ENCODE measurements around the gene LHX4.

Gene LHX4

DNA sequence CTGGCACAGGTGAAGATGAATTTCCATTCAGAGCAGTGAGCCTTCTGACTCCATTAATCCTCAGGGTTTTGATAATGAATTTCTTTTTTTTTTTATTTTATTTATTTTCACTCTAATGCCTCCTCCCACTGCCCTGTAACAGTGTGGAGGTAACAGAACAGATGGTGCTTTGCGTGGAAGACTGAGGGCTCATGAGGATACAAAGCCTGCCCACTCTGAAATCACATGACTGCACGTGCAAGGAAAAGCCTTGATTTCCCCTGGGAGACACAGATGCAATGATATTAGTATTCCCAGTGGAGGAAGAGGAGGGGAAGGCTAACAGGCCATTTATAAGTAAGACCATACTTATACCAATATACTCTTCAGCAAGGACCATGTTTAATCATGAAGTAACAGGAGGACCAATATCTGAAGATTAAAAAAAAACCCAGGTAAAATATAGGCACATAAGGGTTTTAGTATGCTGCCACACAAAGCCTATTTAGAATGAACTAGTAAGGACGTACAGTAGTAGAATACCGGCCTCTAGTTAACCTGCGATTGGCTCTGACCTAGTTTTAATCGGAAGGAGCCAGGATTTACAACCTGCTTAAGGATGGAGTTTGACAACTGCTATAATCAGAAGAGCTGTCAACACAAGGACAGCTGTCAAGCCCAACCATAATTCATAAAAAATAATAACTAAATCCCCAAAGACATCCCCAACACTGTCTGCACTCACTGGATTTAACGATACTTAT, 69.6 kb downstream of the LHX4 start:
- no peak for DNase-seq (ENCODE audit: low read depth, low spot score)

DNA sequence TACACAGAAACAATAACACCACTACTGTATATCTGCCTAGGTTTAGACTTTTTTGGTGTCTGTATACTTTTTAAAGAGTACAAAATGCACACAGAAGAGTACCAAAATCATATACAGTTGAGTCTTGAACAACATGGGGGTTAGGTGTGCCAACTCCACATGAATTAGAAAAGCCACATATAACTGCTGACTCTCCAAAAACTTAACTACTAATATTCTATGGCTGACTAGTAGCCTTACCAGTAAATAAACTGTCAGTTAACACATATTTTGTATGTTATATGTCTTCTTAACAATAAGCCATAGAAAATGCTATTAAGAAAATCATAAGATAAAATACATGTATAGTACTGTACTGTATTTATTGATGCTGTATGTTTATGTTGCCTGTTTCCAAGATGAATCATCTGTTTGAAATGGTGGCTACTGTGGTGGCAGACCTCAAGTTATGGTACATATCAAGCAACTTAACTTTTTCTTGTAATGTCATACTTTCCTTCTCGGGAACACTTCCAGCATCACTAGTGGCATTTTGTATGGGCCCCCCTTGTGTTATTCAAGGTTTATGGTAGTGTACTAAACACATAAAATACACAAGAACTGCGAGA, 71.2 kb downstream of the LHX4 start:
- no peak for DNase-seq (ENCODE audit: low read depth, low spot score)

GRCh38 chr1:180309338-180309737, 79.3 kb downstream of the LHX4 start:
- DNase-seq (ENCODE audit: low read depth, low spot score), result no peak

DNA sequence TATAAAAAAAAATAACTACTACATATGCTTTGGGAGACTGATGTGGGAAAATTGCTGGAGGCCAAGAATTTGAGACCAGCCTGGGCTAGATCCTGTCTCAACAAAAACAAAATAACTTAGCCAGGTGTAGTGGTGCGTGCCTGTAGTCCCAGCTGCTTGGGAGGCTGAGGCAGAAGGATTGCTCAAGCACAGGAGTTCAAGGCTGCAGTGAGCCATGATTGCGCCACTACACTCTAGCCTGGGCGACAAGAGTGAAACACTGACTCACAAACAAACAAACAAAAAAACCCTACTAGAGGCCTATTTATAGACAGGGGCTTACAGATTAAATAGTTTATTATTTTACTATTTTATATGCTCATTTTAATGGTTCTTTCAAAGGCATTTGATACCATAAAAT, 80.0 kb downstream of the LHX4 start:
- no peak for DNase-seq (ENCODE audit: low read depth, low spot score)

- DNase-seq (ENCODE audit: low read depth, low spot score), result no peak
Observed at GRCh38 chr1:180311011-180311730, 81.1 kb downstream of the LHX4 start.

GRCh38 chr1:180312926-180313325, 82.9 kb downstream of the LHX4 start:
- no peak for DNase-seq (ENCODE audit: low read depth, low spot score)

DNA sequence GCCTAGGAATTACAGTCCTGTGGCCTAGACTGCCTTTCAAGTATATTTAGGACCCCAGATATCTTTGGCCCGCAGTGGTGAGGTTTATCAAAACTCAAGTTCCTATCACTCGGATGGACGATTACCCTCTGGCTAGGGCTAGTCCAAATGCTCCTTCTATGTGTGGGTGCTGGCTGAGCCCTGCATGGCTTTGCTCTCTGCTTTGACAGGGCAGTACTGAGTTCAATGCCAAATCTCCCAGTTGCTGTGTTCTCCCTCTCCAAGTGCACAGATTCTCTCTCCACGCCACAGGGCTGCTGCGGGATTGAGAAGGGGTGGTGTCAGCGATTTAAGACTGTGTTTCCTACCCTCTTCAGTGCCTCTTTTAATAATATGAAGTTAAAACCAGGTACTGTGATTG, 97.0 kb downstream of the LHX4 start:
- no peak for DNase-seq (ENCODE audit: low read depth, low spot score)

Data from ELF-1 (cell line).